A549 (cell line): Measurements from ENCODE around the gene ASPG. TPM values are rescaled to one million over a fixed set of nuclear protein-coding genes. Genes with fewer than 3 reads are reported as not detected.

Source experiments
- ATAC-seq, 2 experiments: fragments of 200-7000 bp in 1 of 2; fragments of >200 bp in 1 of 2; cut with Nextera tagmentation in 1 of 2; cut with Tn5 transposase in 1 of 2; 3 replicates each; pipeline versions ENCODE4 v1.8.0 to v1.9.1; 2018 to 2020; ENCODE audit warnings: mild to moderate bottlenecking in 1 of 2, moderate library complexity in 1 of 2
- CTCF ChIA-PET: fragments of 300-600 bp; sonication (Branson Sonifier 250); formaldehyde crosslinking; extraction: SDS; loops from one replicate; lab custom pipeline; 2021; ENCODE audit warnings: antibody characterized with exemption, inconsistent platforms; lab: Yijun Ruan, JAX
- POLR2A ChIA-PET: fragments of 350-600 bp; formaldehyde crosslinking; extraction: SDS; loops from one replicate; lab custom pipeline; 2021; ENCODE audit warnings: antibody characterized with exemption, inconsistent platforms; lab: Yijun Ruan, JAX
- DNase-seq, 2 experiments: peaks; one replicate each; pipeline versions ENCODE4 v3.0.0 to v3.0.0-alpha.2; 2011 to 2016; ENCODE audit warnings: low read depth in 1 of 2, low spot score in 1 of 2
- FAIRE-seq: peaks from 2 replicates; lab custom pipeline; 2011; peaks lifted over from hg19 to GRCh38; lab: Jason Lieb, UNC
- H3K27ac ChIP-seq, 2 experiments: fragments of >200 bp; sonication (Bioruptor Twin); formaldehyde crosslinking; 3 replicates each; pipeline ENCODE4 v1.5.1; 2016 to 2017
- H3K4me1 ChIP-seq: fragments of >200 bp; sonication (Bioruptor Twin); formaldehyde crosslinking; 3 replicates; pipeline ENCODE4 v1.6.1; 2016
- H3K4me2 ChIP-seq: fragments of >200 bp; sonication (Bioruptor Twin); formaldehyde crosslinking; 3 replicates; pipeline ENCODE4 v1.6.1; 2016
- H3K4me3 ChIP-seq: fragments of >200 bp; sonication (Bioruptor Twin); formaldehyde crosslinking; 3 replicates; pipeline ENCODE4 v1.5.1; 2016
- H3K9me3 ChIP-seq: fragments of >200 bp; sonication (Bioruptor Twin); formaldehyde crosslinking; 3 replicates; pipeline ENCODE4 v1.6.1; 2016
- ATOH8 ChIP-seq: fragments of 250-450 bp; sonication (Bioruptor Pico); IDR thresholded peaks from 2 replicates; pipeline ENCODE4 v1.5.0; 2020; ENCODE audit warnings: low read depth, mild to moderate bottlenecking, moderate library complexity
- BHLHE40 ChIP-seq: IDR thresholded peaks from 2 replicates; pipeline ENCODE4 v1.6.1; 2012; ENCODE audit warnings: low read depth, low read length, inconsistent platforms
- CBX2 ChIP-seq: fragments of 200-600 bp; sonication (generic); IDR thresholded peaks from 2 replicates; pipeline ENCODE4 v1.6.1; 2016; ENCODE audit warnings: low read depth, mild to moderate bottlenecking, borderline replicate concordance
- CEBPB ChIP-seq, 2 experiments: fragments of >200 bp in 1 of 2; sonication (Bioruptor Twin) in 1 of 2; formaldehyde crosslinking in 1 of 2; IDR thresholded peaks; 2 replicates each; pipeline ENCODE4 v1.6.1; 2012 to 2016
- CHD4 ChIP-seq: fragments of 200-600 bp; sonication (generic); IDR thresholded peaks from 2 replicates; pipeline ENCODE4 v1.6.1; 2016; ENCODE audit warnings: antibody characterized with exemption, mild to moderate bottlenecking, borderline replicate concordance
- EHMT2 ChIP-seq: fragments of 200-600 bp; sonication (generic); IDR thresholded peaks from 2 replicates; pipeline ENCODE4 v1.6.1; 2016; ENCODE audit warnings: antibody characterized with exemption, low read depth, mild to moderate bottlenecking, moderate library complexity
- FOSB ChIP-seq: fragments of 250-450 bp; sonication (Bioruptor Pico); IDR thresholded peaks from 2 replicates; pipeline ENCODE4 v1.5.0; 2020; ENCODE audit warnings: mild to moderate bottlenecking, moderate library complexity
- FOSL2 ChIP-seq, 2 experiments: fragments of 450-650 bp in 1 of 2; fragments of >200 bp in 1 of 2; sonication (Bioruptor Twin) in 1 of 2; formaldehyde crosslinking; IDR thresholded peaks; 2 replicates each; pipeline versions ENCODE4 v1.5.0 to v1.6.1; 2016 to 2020; ENCODE audit warnings: mild to moderate bottlenecking in 1 of 2, moderate library complexity in 1 of 2
- FOXS1 ChIP-seq: fragments of 250-450 bp; sonication (Bioruptor Pico); IDR thresholded peaks from 2 replicates; pipeline ENCODE4 v1.5.0; 2020; ENCODE audit warnings: mild to moderate bottlenecking, moderate library complexity
- GATA3 ChIP-seq: IDR thresholded peaks from 2 replicates; pipeline ENCODE4 v1.6.1; 2012; ENCODE audit warnings: borderline replicate concordance
- HEYL ChIP-seq: fragments of 250-450 bp; sonication (Bioruptor Pico); IDR thresholded peaks from 2 replicates; pipeline ENCODE4 v1.8.0; 2021; ENCODE audit warnings: mild to moderate bottlenecking, moderate library complexity
- HOXA7 ChIP-seq: fragments of 250-450 bp; sonication (Bioruptor Pico); IDR thresholded peaks from 2 replicates; pipeline ENCODE4 v1.5.0; 2020; ENCODE audit warnings: mild to moderate bottlenecking, moderate library complexity
- JUN ChIP-seq, 2 experiments: fragments of >200 bp; sonication (Bioruptor Twin); formaldehyde crosslinking; IDR thresholded peaks; 2 replicates in 1 of 2; 3 replicates in 1 of 2; pipeline ENCODE4 v1.6.1; 2016 to 2017
- KDM1A ChIP-seq: fragments of 200-600 bp; sonication (generic); IDR thresholded peaks from 2 replicates; pipeline ENCODE4 v1.6.1; 2016; ENCODE audit warnings: low read depth, mild to moderate bottlenecking
- KDM5A ChIP-seq: fragments of 200-600 bp; sonication (generic); IDR thresholded peaks from 2 replicates; pipeline ENCODE4 v1.6.1; 2016; ENCODE audit warnings: antibody characterized with exemption, mild to moderate bottlenecking
- MAFK ChIP-seq: fragments of 450-650 bp; IDR thresholded peaks from 2 replicates; pipeline ENCODE4 v1.6.1; 2014; ENCODE audit not compliant: partially characterized antibody
- MYC ChIP-seq: IDR thresholded peaks from 2 replicates; pipeline ENCODE4 v1.6.1; 2012; ENCODE audit warnings: mild to moderate bottlenecking, inconsistent platforms, low read length, improper control_type of control experiment, borderline replicate concordance
- PHF8 ChIP-seq: fragments of 200-600 bp; sonication (generic); IDR thresholded peaks from 2 replicates; pipeline ENCODE4 v1.6.1; 2016; ENCODE audit warnings: low read depth, mild to moderate bottlenecking, antibody characterized with exemption, moderate library complexity, borderline replicate concordance
- POLR2AphosphoS2 ChIP-seq: conservative IDR thresholded peaks from 2 replicates; pipeline ENCODE4 v1.6.1; 2012; ENCODE audit warnings: low read length, improper control_type of control experiment, inconsistent platforms
- RCOR1 ChIP-seq: fragments of 150-350 bp; IDR thresholded peaks from 2 replicates; pipeline ENCODE4 v1.6.1; 2014; ENCODE audit warnings: antibody characterized with exemption, low read length, low read depth
- RNF2 ChIP-seq: fragments of 200-600 bp; sonication (generic); IDR thresholded peaks from 2 replicates; pipeline ENCODE4 v1.6.1; 2016; ENCODE audit warnings: low read depth, mild to moderate bottlenecking, antibody characterized with exemption, moderate library complexity, borderline replicate concordance
- TFCP2L1 ChIP-seq: fragments of 250-450 bp; sonication (Bioruptor Pico); IDR thresholded peaks from 2 replicates; pipeline ENCODE4 v1.5.0; 2021; ENCODE audit warnings: mild to moderate bottlenecking
- USF2 ChIP-seq: fragments of 450-650 bp; IDR thresholded peaks from 2 replicates; pipeline ENCODE4 v1.6.1; 2014; ENCODE audit warnings: antibody characterized with exemption
- ZFP36 ChIP-seq: fragments of 450-650 bp; IDR thresholded peaks from 2 replicates; pipeline ENCODE4 v1.6.1; 2014; ENCODE audit warnings: borderline replicate concordance; ENCODE audit not compliant: partially characterized antibody
- ZNF302 ChIP-seq: fragments of 250-450 bp; sonication (Bioruptor Pico); IDR thresholded peaks from 2 replicates; pipeline ENCODE4 v1.9.0; 2021; ENCODE audit warnings: inconsistent platforms, mild to moderate bottlenecking, moderate library complexity
- ZSCAN20 ChIP-seq: fragments of 250-450 bp; sonication (Bioruptor Pico); IDR thresholded peaks from 2 replicates; pipeline ENCODE4 v1.8.0; 2022; ENCODE audit warnings: mild to moderate bottlenecking, moderate library complexity
- WGBS: methylation state at CpG from one replicate; pipeline ENCODE4 v1.1.6; 2017; ENCODE audit errors: missing lambda C conversion rate; 5-methylcytosine and 5-hydroxymethylcytosine counted together
- polyA plus RNA-seq, 4 experiments: library from polyadenylated mRNA; depleted of rRNA in 3 of 4; stranded (reverse); fragments of >200 nt; fragmentation: RNase III in 1 of 4; extraction: RNeasy Plus Mini Kit Qiagen cat#74134 plus additional on column Dnase treatment in 1 of 4; gene quantifications; 2 replicates in 3 of 4; 3 replicates in 1 of 4; pipeline ENCODE4 v1.2.3, GENCODE V29; 2011 to 2017

The ASPG gene
- polyA plus RNA-seq, 2 of the 4 experiments (the other 2 are of a cell fraction), result not detected

GRCh38 chr14:104149617-104150135, 64.2 kb downstream of the ASPG start:
- ATAC-seq (peak; percentile 35 to 66; a peak in 3 of 6 replicates), DNase-seq (peak in 1 of 2 experiments; percentile 33), FAIRE-seq (no peak)
- no peak overlapping the region for H3K4me3 ChIP-seq
- no peaks in the 10 kb centered on the region for H3K9me3 ChIP-seq
- POLR2A ChIA-PET, result no interaction called here
- WGBS, result 42% methylated on average over 12 of the region's 12 CpGs
- peak overlapping the region in 1 of 2 experiments; percentile 78; a peak in 3 of 6 replicates for H3K27ac ChIP-seq
- CTCF ChIA-PET, result interaction anchor here (1.0 to 1.5 kb wide), 2 partner anchors 9 to 401 kb away, joined by 3 to 4 read pairs; no protein-coding TSS in a partner anchor
- H3K4me2 ChIP-seq, result peak overlapping the region; percentile 23; the same call in 1 of the 3 replicates
- H3K4me1 ChIP-seq, result peaks cover 8% of the 10 kb centered on the region; the same call in 1 of the 3 replicates
- TF ChIP-seq FOXS1 (CRISPR knock-in tag), result no peak
- no peak for TF ChIP-seq ZNF302 (CRISPR knock-in tag)
- TF ChIP-seq MYC, result no peak
- TF ChIP-seq, all 56 proteins: peak for 0

GRCh38 chr14:104150136-104151025, 64.9 kb downstream of the ASPG start:
- 57% methylated on average over 7 of the region's 19 CpGs for WGBS
- H3K27ac ChIP-seq, result peak overlapping the region in 1 of 2 experiments; percentile 78; a peak in 3 of 6 replicates
- peak overlapping the region; percentile 23; the same call in 1 of the 3 replicates for H3K4me2 ChIP-seq
- CTCF ChIA-PET, result interaction anchor here (0.6 to 2.1 kb wide), 5 partner anchors 8 to 411 kb away, joined by 3 to 7 read pairs (median 4); no protein-coding TSS in a partner anchor
- no peak overlapping the region for H3K4me3 ChIP-seq
- POLR2A ChIA-PET, result no interaction called here
- ATAC-seq, result no peak
- TF ChIP-seq USF2 (no peak), PHF8 (no peak), KDM1A (peak; percentile 82; the same call in 1 of the 2 replicates), BHLHE40 (no peak), CHD4 (0 out of 2 replicates have a peak, but pooled peaks have one; percentile 54)
- peak in 1 of 2 experiments; percentile 40 for DNase-seq
- peaks cover 8% of the 10 kb centered on the region; the same call in 1 of the 3 replicates for H3K4me1 ChIP-seq
- FAIRE-seq, result no peak
- H3K9me3 ChIP-seq, result no peaks in the 10 kb centered on the region

GRCh38 chr14:104151026-104151381, 65.5 kb downstream of the ASPG start:
- ATAC-seq, result no peak
- POLR2A ChIA-PET, result no interaction called here
- DNase-seq, result no peak
- WGBS, result 54% methylated on average over 4 of the region's 5 CpGs
- CTCF ChIA-PET, result interaction anchor here (2.1 kb wide), 1 partner anchor 14 kb away, joined by 7 read pairs; no protein-coding TSS in a partner anchor
- H3K4me3 ChIP-seq, result no peak overlapping the region
- peak overlapping the region in 1 of 2 experiments; percentile 78; a peak in 2 of 6 replicates for H3K27ac ChIP-seq
- no peaks in the 10 kb centered on the region for H3K9me3 ChIP-seq
- H3K4me1 ChIP-seq, result peaks cover 8% of the 10 kb centered on the region; the same call in 1 of the 3 replicates
- TF ChIP-seq HOXA7 (CRISPR knock-in tag) (no peak), ZFP36 (peak; percentile 89), EHMT2 (no peak)
- H3K4me2 ChIP-seq, result no peak overlapping the region
- FAIRE-seq, result no peak

GRCh38 chr14:104151566-104152245, 66.2 kb downstream of the ASPG start:
- H3K9me3 ChIP-seq, result no peaks in the 10 kb centered on the region
- no peak overlapping the region for H3K4me2 ChIP-seq
- no peak overlapping the region; a peak in 1 of 6 replicates for H3K27ac ChIP-seq
- ChIA-PET POLR2A (no interaction called here), CTCF (interaction anchor here (2.1 kb wide), 1 partner anchor 14 kb away, joined by 7 read pairs; no protein-coding TSS in a partner anchor)
- 83% methylated on average over 25 of the region's 34 CpGs for WGBS
- H3K4me3 ChIP-seq, result no peak overlapping the region
- FAIRE-seq (no peak), DNase-seq (no peak), ATAC-seq (no peak)
- no peak for TF ChIP-seq CEBPB (IDR thresholded peaks at IDR 0.05)
- TF ChIP-seq MAFK, result no peak
- no peak for TF ChIP-seq CHD4
- TF ChIP-seq KDM5A, result no peak
- no peak for TF ChIP-seq FOSB (CRISPR knock-in tag)
- TF ChIP-seq RCOR1, result no peak
- no peak for TF ChIP-seq FOXS1 (CRISPR knock-in tag)
- no peak for TF ChIP-seq CBX2
- no peak for TF ChIP-seq ZSCAN20
- TF ChIP-seq KDM1A, result no peak
- no peak for TF ChIP-seq RNF2
- TF ChIP-seq TFCP2L1 (CRISPR knock-in tag), result no peak
- TF ChIP-seq JUN (IDR thresholded peaks at IDR 0.05), result no peak
- TF ChIP-seq ATOH8 (CRISPR knock-in tag), result no peak
- TF ChIP-seq FOSL2 (IDR thresholded peaks at IDR 0.05), result no peak
- TF ChIP-seq FOSL2 (CRISPR knock-in tag; IDR thresholded peaks at IDR 0.05), result no peak
- no peak for TF ChIP-seq HEYL
- TF ChIP-seq GATA3, result no peak
- TF ChIP-seq POLR2AphosphoS2, result no peak
- peaks cover 8% of the 10 kb centered on the region; the same call in 1 of the 3 replicates for H3K4me1 ChIP-seq
